WTC11 (cell line): ENCODE data around the gene BATF2. TPM values are rescaled to one million over a fixed set of nuclear protein-coding genes. Genes with fewer than 3 reads are reported as not detected.

Experiments
- ATAC-seq: fragments of 200-7000 bp; cut with Tn5 transposase; 2 replicates; pipeline ENCODE4 v1.10.0; 2021; ENCODE audit warnings: mild to moderate bottlenecking, moderate library complexity
- CTCF ChIA-PET: fragments of 300-600 bp; sonication (Branson Sonifier 250); formaldehyde crosslinking; loops from one replicate; lab custom pipeline; 2021; ENCODE audit warnings: antibody characterized with exemption; lab: Charles Lee
- POLR2A ChIA-PET: fragments of 350-600 bp; sonication (Branson Sonifier 250); formaldehyde crosslinking; loops from one replicate; lab custom pipeline; 2021; ENCODE audit warnings: antibody characterized with exemption; lab: Charles Lee
- DNase-seq: peaks from one replicate; pipeline ENCODE4 v3.0.0; 2021; ENCODE audit warnings: low spot score
- H3K27ac Mint-ChIP-seq: 2 replicates; pipeline ENCODE4 v1.8.0; 2021; ENCODE audit warnings: mixed read lengths
- H3K27me3 Mint-ChIP-seq: 2 replicates; pipeline ENCODE4 v1.8.0; 2021; ENCODE audit warnings: low read depth, mild to moderate bottlenecking, moderate library complexity, mixed read lengths
- H3K36me3 Mint-ChIP-seq: 2 replicates; pipeline ENCODE4 v1.8.0; 2021; ENCODE audit warnings: mixed read lengths
- H3K4me1 Mint-ChIP-seq: 2 replicates; pipeline ENCODE4 v1.8.0; 2022; ENCODE audit warnings: mixed read lengths
- H3K4me3 Mint-ChIP-seq: 2 replicates; pipeline ENCODE4 v1.8.0; 2021; ENCODE audit warnings: mild to moderate bottlenecking, moderate library complexity, mixed read lengths
- H3K9me3 Mint-ChIP-seq: 2 replicates; pipeline ENCODE4 v1.8.0; 2021; ENCODE audit warnings: mixed read lengths
- CREB1 ChIP-seq: sonication (generic); formaldehyde crosslinking; IDR thresholded peaks from 2 replicates; pipeline ENCODE4 v1.8.0; 2023; ENCODE audit warnings: mild to moderate bottlenecking, missing genetic modification reagents
- CREM ChIP-seq: sonication (generic); formaldehyde crosslinking; IDR thresholded peaks from 2 replicates; pipeline ENCODE4 v1.8.1; 2022; ENCODE audit warnings: mild to moderate bottlenecking, missing genetic modification reagents, moderate library complexity
- ETV6 ChIP-seq: sonication (generic); formaldehyde crosslinking; IDR thresholded peaks from 2 replicates; pipeline ENCODE4 v1.8.1; 2022; ENCODE audit warnings: mild to moderate bottlenecking, missing genetic modification reagents
- GRHL2 ChIP-seq: fragments of 250-450 bp; sonication (Bioruptor Pico); IDR thresholded peaks from 2 replicates; pipeline ENCODE4 v1.8.0; 2022; ENCODE audit warnings: mild to moderate bottlenecking, moderate library complexity; ENCODE audit not compliant: insufficient replicate concordance, severe bottlenecking
- HMGA2 ChIP-seq: fragments of 250-450 bp; sonication (Bioruptor Pico); IDR thresholded peaks from 2 replicates; pipeline ENCODE4 v1.4.0; 2021; ENCODE audit warnings: mild to moderate bottlenecking, moderate library complexity
- KAT7 ChIP-seq: sonication (generic); formaldehyde crosslinking; IDR thresholded peaks from 2 replicates; pipeline ENCODE4 v1.8.1; 2023; ENCODE audit warnings: missing genetic modification reagents, mild to moderate bottlenecking, borderline replicate concordance
- MXD4 ChIP-seq: fragments of 250-450 bp; sonication (Bioruptor Pico); IDR thresholded peaks from 2 replicates; pipeline ENCODE4 v1.8.0; 2021; ENCODE audit warnings: mild to moderate bottlenecking, moderate library complexity, borderline replicate concordance
- ZNF138 ChIP-seq: sonication (generic); formaldehyde crosslinking; conservative IDR thresholded peaks from 2 replicates; pipeline ENCODE4 v1.8.1; 2022; ENCODE audit warnings: mild to moderate bottlenecking, moderate library complexity, missing genetic modification reagents
- ZNF671 ChIP-seq: fragments of 250-450 bp; sonication (Bioruptor Pico); IDR thresholded peaks from 2 replicates; pipeline ENCODE4 v1.8.0; 2021; ENCODE audit warnings: mild to moderate bottlenecking
- total RNA-seq: library from RNA; stranded (reverse); gene quantifications from 3 replicates; pipeline ENCODE4 v1.2.3, GENCODE V29; 2021
- TF ChIP-seq, protein P1 (sequence below): sonication (generic); formaldehyde crosslinking; IDR thresholded peaks from 2 replicates; pipeline ENCODE4 v1.8.0; 2023; ENCODE audit warnings: missing genetic modification reagents, mild to moderate bottlenecking, borderline replicate concordance
- TF ChIP-seq, protein P2 (sequence below): sonication (generic); formaldehyde crosslinking; IDR thresholded peaks from 2 replicates; pipeline ENCODE4 v1.8.1; 2023; ENCODE audit warnings: mild to moderate bottlenecking, missing genetic modification reagents, borderline replicate concordance
- TF ChIP-seq, protein P3 (sequence below): sonication (generic); formaldehyde crosslinking; IDR thresholded peaks from 2 replicates; pipeline ENCODE4 v1.8.1; 2022; ENCODE audit warnings: missing genetic modification reagents, borderline replicate concordance
- TF ChIP-seq, protein P4 (sequence below): sonication (generic); formaldehyde crosslinking; IDR thresholded peaks from 2 replicates; pipeline ENCODE4 v1.8.0; 2022; ENCODE audit warnings: missing genetic modification reagents

BATF2 gene
- total RNA-seq, 1 experiment from 2014 or later, result 1.3 TPM

DNA sequence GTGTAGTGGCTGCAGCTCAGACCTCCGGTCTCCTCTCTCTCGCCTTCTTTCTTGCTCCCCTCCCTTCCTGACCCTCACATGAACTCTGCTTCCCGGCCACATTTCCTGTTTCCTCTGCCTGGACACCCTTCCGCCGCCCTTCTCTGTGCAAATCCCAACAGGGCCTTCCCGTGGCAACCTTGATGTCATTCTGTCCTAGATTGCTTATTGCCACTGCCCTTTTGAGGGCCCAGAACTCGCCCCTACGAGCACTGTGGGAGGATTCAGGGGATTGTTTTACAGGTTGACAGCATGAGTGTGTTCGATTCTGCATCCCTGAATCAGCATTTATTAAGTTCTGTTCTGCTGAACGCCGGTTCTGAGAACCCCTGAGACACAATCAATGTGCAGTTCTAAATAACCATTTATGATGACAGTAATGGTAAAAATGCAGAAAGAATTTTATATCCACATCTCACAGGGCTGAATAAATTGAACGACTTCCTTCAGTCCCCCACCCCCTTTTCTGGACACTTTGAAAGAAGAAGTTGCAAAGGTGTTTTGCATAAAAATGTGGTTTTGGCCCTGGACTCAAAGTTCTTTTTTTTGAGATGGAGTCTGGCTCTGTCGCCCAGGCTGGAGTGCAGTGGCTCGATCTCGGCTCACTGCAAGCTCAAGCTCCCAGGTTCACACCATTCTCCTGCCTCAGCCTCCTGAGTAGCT is 6.4 kb downstream of the BATF2 start (continued):
- TF ChIP-seq, protein P1, sequence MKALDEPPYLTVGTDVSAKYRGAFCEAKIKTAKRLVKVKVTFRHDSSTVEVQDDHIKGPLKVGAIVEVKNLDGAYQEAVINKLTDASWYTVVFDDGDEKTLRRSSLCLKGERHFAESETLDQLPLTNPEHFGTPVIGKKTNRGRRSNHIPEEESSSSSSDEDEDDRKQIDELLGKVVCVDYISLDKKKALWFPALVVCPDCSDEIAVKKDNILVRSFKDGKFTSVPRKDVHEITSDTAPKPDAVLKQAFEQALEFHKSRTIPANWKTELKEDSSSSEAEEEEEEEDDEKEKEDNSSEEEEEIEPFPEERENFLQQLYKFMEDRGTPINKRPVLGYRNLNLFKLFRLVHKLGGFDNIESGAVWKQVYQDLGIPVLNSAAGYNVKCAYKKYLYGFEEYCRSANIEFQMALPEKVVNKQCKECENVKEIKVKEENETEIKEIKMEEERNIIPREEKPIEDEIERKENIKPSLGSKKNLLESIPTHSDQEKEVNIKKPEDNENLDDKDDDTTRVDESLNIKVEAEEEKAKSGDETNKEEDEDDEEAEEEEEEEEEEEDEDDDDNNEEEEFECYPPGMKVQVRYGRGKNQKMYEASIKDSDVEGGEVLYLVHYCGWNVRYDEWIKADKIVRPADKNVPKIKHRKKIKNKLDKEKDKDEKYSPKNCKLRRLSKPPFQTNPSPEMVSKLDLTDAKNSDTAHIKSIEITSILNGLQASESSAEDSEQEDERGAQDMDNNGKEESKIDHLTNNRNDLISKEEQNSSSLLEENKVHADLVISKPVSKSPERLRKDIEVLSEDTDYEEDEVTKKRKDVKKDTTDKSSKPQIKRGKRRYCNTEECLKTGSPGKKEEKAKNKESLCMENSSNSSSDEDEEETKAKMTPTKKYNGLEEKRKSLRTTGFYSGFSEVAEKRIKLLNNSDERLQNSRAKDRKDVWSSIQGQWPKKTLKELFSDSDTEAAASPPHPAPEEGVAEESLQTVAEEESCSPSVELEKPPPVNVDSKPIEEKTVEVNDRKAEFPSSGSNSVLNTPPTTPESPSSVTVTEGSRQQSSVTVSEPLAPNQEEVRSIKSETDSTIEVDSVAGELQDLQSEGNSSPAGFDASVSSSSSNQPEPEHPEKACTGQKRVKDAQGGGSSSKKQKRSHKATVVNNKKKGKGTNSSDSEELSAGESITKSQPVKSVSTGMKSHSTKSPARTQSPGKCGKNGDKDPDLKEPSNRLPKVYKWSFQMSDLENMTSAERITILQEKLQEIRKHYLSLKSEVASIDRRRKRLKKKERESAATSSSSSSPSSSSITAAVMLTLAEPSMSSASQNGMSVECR (CRISPR knock-in tag), result no peak
- TF ChIP-seq CREM (CRISPR knock-in tag), result no peak
- no peak for TF ChIP-seq GRHL2 (CRISPR knock-in tag)

DNA sequence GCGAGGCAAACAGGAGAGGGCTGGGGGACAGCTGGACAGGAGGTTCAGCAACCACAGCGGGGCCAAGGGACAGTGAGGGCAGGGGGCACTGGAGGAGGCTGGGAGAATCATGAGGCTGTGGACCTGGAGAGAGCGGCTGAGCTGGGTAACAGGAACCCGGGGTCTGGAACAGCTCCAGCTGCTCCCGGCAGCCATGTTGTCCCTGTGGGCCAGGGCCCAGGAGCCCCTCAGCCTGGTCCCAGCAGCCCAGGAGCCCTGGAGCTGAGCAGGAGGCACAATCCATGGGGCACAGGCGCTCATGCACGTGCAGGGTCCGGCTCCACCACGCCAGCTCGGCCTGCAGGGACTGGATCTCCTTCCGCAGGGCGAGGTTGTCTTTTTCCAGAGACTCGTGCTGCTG is 7.4 kb downstream of the BATF2 start:
- no peaks in the 10 kb centered on the region for H3K36me3 Mint-ChIP-seq
- H3K9me3 Mint-ChIP-seq, result no peaks in the 10 kb centered on the region
- no peaks in the 10 kb centered on the region; the same call in 1 of the 2 replicates for H3K27me3 Mint-ChIP-seq
- H3K4me1 Mint-ChIP-seq, result 0 out of 2 replicates have a peak, but pooled peaks cover 5% of the 10 kb centered on the region
- peak; percentile 32 for ATAC-seq
- TF ChIP-seq, protein P2, sequence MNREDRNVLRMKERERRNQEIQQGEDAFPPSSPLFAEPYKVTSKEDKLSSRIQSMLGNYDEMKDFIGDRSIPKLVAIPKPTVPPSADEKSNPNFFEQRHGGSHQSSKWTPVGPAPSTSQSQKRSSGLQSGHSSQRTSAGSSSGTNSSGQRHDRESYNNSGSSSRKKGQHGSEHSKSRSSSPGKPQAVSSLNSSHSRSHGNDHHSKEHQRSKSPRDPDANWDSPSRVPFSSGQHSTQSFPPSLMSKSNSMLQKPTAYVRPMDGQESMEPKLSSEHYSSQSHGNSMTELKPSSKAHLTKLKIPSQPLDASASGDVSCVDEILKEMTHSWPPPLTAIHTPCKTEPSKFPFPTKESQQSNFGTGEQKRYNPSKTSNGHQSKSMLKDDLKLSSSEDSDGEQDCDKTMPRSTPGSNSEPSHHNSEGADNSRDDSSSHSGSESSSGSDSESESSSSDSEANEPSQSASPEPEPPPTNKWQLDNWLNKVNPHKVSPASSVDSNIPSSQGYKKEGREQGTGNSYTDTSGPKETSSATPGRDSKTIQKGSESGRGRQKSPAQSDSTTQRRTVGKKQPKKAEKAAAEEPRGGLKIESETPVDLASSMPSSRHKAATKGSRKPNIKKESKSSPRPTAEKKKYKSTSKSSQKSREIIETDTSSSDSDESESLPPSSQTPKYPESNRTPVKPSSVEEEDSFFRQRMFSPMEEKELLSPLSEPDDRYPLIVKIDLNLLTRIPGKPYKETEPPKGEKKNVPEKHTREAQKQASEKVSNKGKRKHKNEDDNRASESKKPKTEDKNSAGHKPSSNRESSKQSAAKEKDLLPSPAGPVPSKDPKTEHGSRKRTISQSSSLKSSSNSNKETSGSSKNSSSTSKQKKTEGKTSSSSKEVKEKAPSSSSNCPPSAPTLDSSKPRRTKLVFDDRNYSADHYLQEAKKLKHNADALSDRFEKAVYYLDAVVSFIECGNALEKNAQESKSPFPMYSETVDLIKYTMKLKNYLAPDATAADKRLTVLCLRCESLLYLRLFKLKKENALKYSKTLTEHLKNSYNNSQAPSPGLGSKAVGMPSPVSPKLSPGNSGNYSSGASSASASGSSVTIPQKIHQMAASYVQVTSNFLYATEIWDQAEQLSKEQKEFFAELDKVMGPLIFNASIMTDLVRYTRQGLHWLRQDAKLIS, result no peak
- TF ChIP-seq, protein P3, sequence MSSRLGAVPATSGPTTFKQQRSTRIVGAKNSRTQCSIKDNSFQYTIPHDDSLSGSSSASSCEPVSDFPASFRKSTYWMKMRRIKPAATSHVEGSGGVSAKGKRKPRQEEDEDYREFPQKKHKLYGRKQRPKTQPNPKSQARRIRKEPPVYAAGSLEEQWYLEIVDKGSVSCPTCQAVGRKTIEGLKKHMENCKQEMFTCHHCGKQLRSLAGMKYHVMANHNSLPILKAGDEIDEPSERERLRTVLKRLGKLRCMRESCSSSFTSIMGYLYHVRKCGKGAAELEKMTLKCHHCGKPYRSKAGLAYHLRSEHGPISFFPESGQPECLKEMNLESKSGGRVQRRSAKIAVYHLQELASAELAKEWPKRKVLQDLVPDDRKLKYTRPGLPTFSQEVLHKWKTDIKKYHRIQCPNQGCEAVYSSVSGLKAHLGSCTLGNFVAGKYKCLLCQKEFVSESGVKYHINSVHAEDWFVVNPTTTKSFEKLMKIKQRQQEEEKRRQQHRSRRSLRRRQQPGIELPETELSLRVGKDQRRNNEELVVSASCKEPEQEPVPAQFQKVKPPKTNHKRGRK (CRISPR knock-in tag), result no peak
- TF ChIP-seq MXD4 (CRISPR knock-in tag) (no peak), KAT7 (CRISPR knock-in tag) (no peak)
- CTCF ChIA-PET, result interaction anchor here (0.5 to 1.3 kb wide), 4 partner anchors 17 to 160 kb away, joined by 3 to 6 read pairs (median 4); partner anchors contain the start of gene MAJIN
- POLR2A ChIA-PET, result no interaction called here
- DNase-seq, result no peak
- no peak overlapping the region for H3K4me3 Mint-ChIP-seq
- no peak overlapping the region for H3K27ac Mint-ChIP-seq

DNA sequence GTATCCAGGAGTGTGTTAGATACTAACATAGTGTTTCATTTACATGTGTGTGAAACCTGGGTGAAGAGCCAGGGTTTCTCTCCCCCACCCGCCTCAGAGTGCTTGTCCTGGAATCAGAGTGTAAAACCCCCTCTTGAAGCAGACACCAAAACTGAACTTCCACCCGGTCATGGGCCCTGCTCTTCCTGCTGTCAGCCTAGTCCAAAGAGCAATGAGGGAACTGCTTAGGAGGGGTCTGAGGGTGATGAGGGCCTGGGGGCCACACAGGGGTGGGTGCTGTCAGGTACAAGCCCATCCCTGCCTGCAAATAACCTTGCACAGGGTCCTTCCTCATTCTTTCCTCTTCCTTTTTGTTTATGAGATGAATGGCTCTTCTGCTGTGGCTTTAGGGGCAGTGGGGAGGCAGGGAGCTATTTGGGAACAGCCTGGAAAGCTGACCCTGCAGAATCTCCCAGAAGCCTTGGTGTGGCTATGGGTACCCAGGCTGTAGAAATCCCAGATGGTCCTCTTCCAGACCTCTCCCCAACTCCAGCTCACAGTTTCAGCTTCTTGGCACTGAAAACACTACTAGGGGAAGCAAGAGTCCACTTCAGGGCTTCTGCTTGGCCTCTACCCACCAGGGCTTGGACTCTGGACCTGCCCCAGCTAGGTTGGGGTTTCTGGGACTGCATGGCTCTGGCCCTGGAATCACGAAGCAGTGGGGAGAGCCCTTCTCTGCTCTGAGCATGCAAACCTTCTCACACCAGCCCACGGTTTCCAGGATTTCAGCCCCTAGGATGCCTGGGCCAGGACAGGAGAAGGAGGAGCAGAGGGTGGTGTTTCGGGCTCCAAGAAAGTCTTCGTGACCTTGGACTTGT is 8.5 kb downstream of the BATF2 start:
- no peak for TF ChIP-seq MXD4 (CRISPR knock-in tag)
- TF ChIP-seq ETV6 (CRISPR knock-in tag), result no peak
- TF ChIP-seq ZNF138 (CRISPR knock-in tag), result no peak
- TF ChIP-seq HMGA2, result no peak
- no peak for TF ChIP-seq ZNF671 (CRISPR knock-in tag)
- no peak for TF ChIP-seq CREB1 (CRISPR knock-in tag)
- TF ChIP-seq, protein P4, sequence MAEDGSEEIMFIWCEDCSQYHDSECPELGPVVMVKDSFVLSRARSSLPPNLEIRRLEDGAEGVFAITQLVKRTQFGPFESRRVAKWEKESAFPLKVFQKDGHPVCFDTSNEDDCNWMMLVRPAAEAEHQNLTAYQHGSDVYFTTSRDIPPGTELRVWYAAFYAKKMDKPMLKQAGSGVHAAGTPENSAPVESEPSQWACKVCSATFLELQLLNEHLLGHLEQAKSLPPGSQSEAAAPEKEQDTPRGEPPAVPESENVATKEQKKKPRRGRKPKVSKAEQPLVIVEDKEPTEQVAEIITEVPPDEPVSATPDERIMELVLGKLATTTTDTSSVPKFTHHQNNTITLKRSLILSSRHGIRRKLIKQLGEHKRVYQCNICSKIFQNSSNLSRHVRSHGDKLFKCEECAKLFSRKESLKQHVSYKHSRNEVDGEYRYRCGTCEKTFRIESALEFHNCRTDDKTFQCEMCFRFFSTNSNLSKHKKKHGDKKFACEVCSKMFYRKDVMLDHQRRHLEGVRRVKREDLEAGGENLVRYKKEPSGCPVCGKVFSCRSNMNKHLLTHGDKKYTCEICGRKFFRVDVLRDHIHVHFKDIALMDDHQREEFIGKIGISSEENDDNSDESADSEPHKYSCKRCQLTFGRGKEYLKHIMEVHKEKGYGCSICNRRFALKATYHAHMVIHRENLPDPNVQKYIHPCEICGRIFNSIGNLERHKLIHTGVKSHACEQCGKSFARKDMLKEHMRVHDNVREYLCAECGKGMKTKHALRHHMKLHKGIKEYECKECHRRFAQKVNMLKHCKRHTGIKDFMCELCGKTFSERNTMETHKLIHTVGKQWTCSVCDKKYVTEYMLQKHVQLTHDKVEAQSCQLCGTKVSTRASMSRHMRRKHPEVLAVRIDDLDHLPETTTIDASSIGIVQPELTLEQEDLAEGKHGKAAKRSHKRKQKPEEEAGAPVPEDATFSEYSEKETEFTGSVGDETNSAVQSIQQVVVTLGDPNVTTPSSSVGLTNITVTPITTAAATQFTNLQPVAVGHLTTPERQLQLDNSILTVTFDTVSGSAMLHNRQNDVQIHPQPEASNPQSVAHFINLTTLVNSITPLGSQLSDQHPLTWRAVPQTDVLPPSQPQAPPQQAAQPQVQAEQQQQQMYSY (CRISPR knock-in tag), result no peak
- TF ChIP-seq, all 79 proteins: peak for 0
- H3K27ac Mint-ChIP-seq, result no peak overlapping the region

More for the DNA sequence above, 8.5 kb downstream of the BATF2 start:
- POLR2A ChIA-PET, result no interaction called here
- H3K36me3 Mint-ChIP-seq, result no peaks in the 10 kb centered on the region
- ATAC-seq (no peak), DNase-seq (no peak)
- H3K27me3 Mint-ChIP-seq, result no peaks in the 10 kb centered on the region; the same call in 1 of the 2 replicates
- H3K9me3 Mint-ChIP-seq, result no peaks in the 10 kb centered on the region
- CTCF ChIA-PET, result interaction anchor here (0.8 to 1.3 kb wide), 3 partner anchors 16 to 161 kb away, joined by 4 read pairs; partner anchors contain the start of genes ARL2 and MAJIN
- H3K4me1 Mint-ChIP-seq, result 0 out of 2 replicates have a peak, but pooled peaks cover 5% of the 10 kb centered on the region
- H3K4me3 Mint-ChIP-seq, result no peak overlapping the region
